Esophagus muscularis mucosa (tissue), 4 donors: Measurements from ENCODE around the gene SATL1. TPM values are rescaled to one million over a fixed set of nuclear protein-coding genes. Genes with fewer than 3 reads are reported as not detected.
"Not testable (repeated sequence)": the region's sequence is repeated elsewhere in the genome, so short reads cannot be mapped to it uniquely, and the experiment has no call there.

Experiments
- DNase-seq: peaks from one replicate; pipeline ENCODE4 v3.0.0-alpha.2; 2017; ENCODE audit errors: extremely low spot score
- H3K27ac ChIP-seq, 4 donors: fragments of 200-600 bp; sonication (generic); replicated peaks in 1 of 4; 1 replicate in 3 of 4; 2 replicates in 1 of 4; pipeline ENCODE4 v1.5.1; 2016 to 2019; ENCODE audit warnings: mild to moderate bottlenecking in 1 of 4
- H3K27me3 ChIP-seq, 4 donors: fragments of 200-600 bp; sonication (generic); one replicate each; pipeline versions ENCODE4 v1.5.1 to v1.6.0; 2016 to 2019
- H3K36me3 ChIP-seq, 4 donors: fragments of 200-600 bp; sonication (generic); one replicate each; pipeline ENCODE4 v1.5.1; 2016 to 2019
- H3K4me1 ChIP-seq, 4 donors: fragments of 200-600 bp; sonication (generic); one replicate each; pipeline ENCODE4 v1.5.1; 2016 to 2019
- H3K4me3 ChIP-seq, 4 donors: fragments of 200-600 bp; sonication (generic); 1 replicate in 2 of 4; 2 replicates in 2 of 4; pipeline ENCODE4 v1.5.1; 2016 to 2019; ENCODE audit warnings: mild to moderate bottlenecking in 4 of 4, moderate library complexity in 1 of 4
- H3K9me3 ChIP-seq, 4 donors: fragments of 200-600 bp; sonication (generic); 1 replicate in 3 of 4; 2 replicates in 1 of 4; pipeline ENCODE4 v1.5.1; 2016 to 2019
- CTCF ChIP-seq, 3 experiments: fragments of 200-600 bp in 2 of 3; fragments of 450-650 bp in 1 of 3; sonication (generic) in 2 of 3; IDR thresholded peaks; one replicate each; pipeline ENCODE4 v1.5.1; 2017 to 2019; ENCODE audit warnings: antibody characterized with exemption in 3 of 3, mild to moderate bottlenecking in 2 of 3, moderate library complexity in 1 of 3
- EP300 ChIP-seq: sonication (generic); formaldehyde crosslinking; IDR thresholded peaks from one replicate; pipeline ENCODE4 v1.6.1; 2017; ENCODE audit warnings: antibody characterized with exemption
- POLR2A ChIP-seq: fragments of 450-650 bp; IDR thresholded peaks from one replicate; pipeline ENCODE4 v1.6.1; 2017; ENCODE audit warnings: antibody characterized with exemption, moderate library complexity, mild to moderate bottlenecking, low read depth
- POLR2AphosphoS5 ChIP-seq, 2 donors: sonication (generic); formaldehyde crosslinking; IDR thresholded peaks; one replicate each; pipeline ENCODE4 v1.6.1; 2017; ENCODE audit warnings: antibody characterized with exemption in 2 of 2
- WGBS: methylation state at CpG from one replicate; pipeline ENCODE4 v1.1.5; 2018; 5-methylcytosine and 5-hydroxymethylcytosine counted together
- intact Hi-C: fragments of 100-400 bp; cut with DNase I; formaldehyde crosslinking; loops from one replicate; pipeline ENCODE4 v1.15.1; 2023
- total RNA-seq, 4 donors: library from RNA; depleted of rRNA; stranded (reverse); fragments of >200 nt; gene quantifications; one replicate each; pipeline versions ENCODE4 v1.1.0 to v1.2.1, GENCODE V29; 2016

The SATL1 gene
- total RNA-seq, 4 donors from 2014 or later, result not detected

- no peak for DNase-seq
- 95% methylated on average over 3 of the region's 4 CpGs for WGBS
- no peak overlapping the region for H3K4me3 ChIP-seq
- TF ChIP-seq POLR2AphosphoS5 (IDR thresholded peaks at IDR 0.05) (no peak), POLR2A (no peak)
- no peaks in the 10 kb centered on the region for H3K9me3 ChIP-seq
- no peaks in the 10 kb centered on the region for H3K27me3 ChIP-seq
- intact Hi-C loops, result no loop called here
- no peaks in the 10 kb centered on the region for H3K4me1 ChIP-seq
- no peaks in the 10 kb centered on the region for H3K36me3 ChIP-seq
- no peak overlapping the region for H3K27ac ChIP-seq
Observed at GRCh38 chrX:85107407-85107806, 136.2 kb downstream of the SATL1 start.

- 86% methylated on average over 5 of the region's 5 CpGs for WGBS
- no peaks in the 10 kb centered on the region for H3K27me3 ChIP-seq
- no peak for DNase-seq
- TF ChIP-seq EP300, result no peak
- TF ChIP-seq POLR2A, result no peak
- TF ChIP-seq POLR2AphosphoS5 (IDR thresholded peaks at IDR 0.05), result no peak
- no peak for TF ChIP-seq CTCF (IDR thresholded peaks at IDR 0.05)
- no peak overlapping the region for H3K27ac ChIP-seq
- intact Hi-C loops, result no loop called here
- H3K36me3 ChIP-seq, result peaks cover 0 to 24% (median 14%) of the 10 kb centered on the region in 4 donors
- H3K4me3 ChIP-seq, result no peak overlapping the region
- H3K9me3 ChIP-seq, result no peaks in the 10 kb centered on the region
- H3K4me1 ChIP-seq, result no peaks in the 10 kb centered on the region
Observed at GRCh38 chrX:85089321-85089840, 154.2 kb downstream of the SATL1 start.

- WGBS, result 44% methylated on average over 2 of the region's 2 CpGs
- intact Hi-C loops, result no loop called here
- Histone ChIP-seq H3K36me3 (peaks cover 0 to 17% (median 4%) of the 10 kb centered on the region in 4 donors), H3K4me1 (no peaks in the 10 kb centered on the region), H3K27me3 (no peaks in the 10 kb centered on the region), H3K9me3 (no peaks in the 10 kb centered on the region), H3K27ac (no peak overlapping the region), H3K4me3 (no peak overlapping the region)
- no peak for DNase-seq
- peak; percentile 59 to 73 (median 61) for TF ChIP-seq CTCF (IDR thresholded peaks at IDR 0.05)
- no peak for TF ChIP-seq EP300
- TF ChIP-seq POLR2AphosphoS5 (IDR thresholded peaks at IDR 0.05), result no peak
- TF ChIP-seq POLR2A, result no peak
Observed at GRCh38 chrX:85084770-85085393, 158.7 kb downstream of the SATL1 start.

- H3K4me3 ChIP-seq, DNase-seq, H3K9me3 ChIP-seq, intact Hi-C loops, H3K4me1 ChIP-seq, H3K27me3 ChIP-seq, H3K27ac ChIP-seq: not testable (repeated sequence)
- 100% methylated on average over 1 of the region's 1 CpG for WGBS
- H3K36me3 ChIP-seq, result peaks cover 0 to 12% (median 5%) of the 10 kb centered on the region in 4 donors
Observed at GRCh38 chrX:85077247-85077646, 166.3 kb downstream of the SATL1 start.

GRCh38 chrX:85065512-85066198 is 177.9 kb downstream of the SATL1 start:
- H3K27me3 ChIP-seq, result no peaks in the 10 kb centered on the region
- no peak overlapping the region for H3K4me3 ChIP-seq
- TF ChIP-seq CTCF (IDR thresholded peaks at IDR 0.05), result no peak
- TF ChIP-seq POLR2AphosphoS5 (IDR thresholded peaks at IDR 0.05), result no peak
- TF ChIP-seq EP300, result no peak
- no peak for TF ChIP-seq POLR2A
- no peak for DNase-seq
- H3K4me1 ChIP-seq, result no peaks in the 10 kb centered on the region
- WGBS, result 62% methylated on average over 4 of the region's 4 CpGs
- intact Hi-C loops, result no loop called here
- H3K9me3 ChIP-seq, result peaks cover 0 to 4% (median 0%) of the 10 kb centered on the region in 4 donors
- peaks cover 0 to 13% (median 5%) of the 10 kb centered on the region in 4 donors for H3K36me3 ChIP-seq
- H3K27ac ChIP-seq, result no peak overlapping the region
